Umbilical cord (tissue), 2 donors: Measurements from ENCODE around the gene SPEN. TPM values are rescaled to one million over a fixed set of nuclear protein-coding genes. Genes with fewer than 3 reads are reported as not detected.

ENCODE experiments used
- DNase-seq: peaks from one replicate; pipeline ENCODE4 v3.0.0-alpha.2; 2015; ENCODE audit warnings: low spot score
- total RNA-seq: library from RNA; depleted of rRNA; stranded (reverse); fragments of >200 nt; gene quantifications from one replicate; pipeline ENCODE4 v1.2.3, GENCODE V29; 2014; ENCODE audit warnings: low replicate concordance; ENCODE audit not compliant: insufficient read depth

Gene SPEN
- total RNA-seq, 1 donor from 2014 or later, result 23.1 TPM

DNA sequence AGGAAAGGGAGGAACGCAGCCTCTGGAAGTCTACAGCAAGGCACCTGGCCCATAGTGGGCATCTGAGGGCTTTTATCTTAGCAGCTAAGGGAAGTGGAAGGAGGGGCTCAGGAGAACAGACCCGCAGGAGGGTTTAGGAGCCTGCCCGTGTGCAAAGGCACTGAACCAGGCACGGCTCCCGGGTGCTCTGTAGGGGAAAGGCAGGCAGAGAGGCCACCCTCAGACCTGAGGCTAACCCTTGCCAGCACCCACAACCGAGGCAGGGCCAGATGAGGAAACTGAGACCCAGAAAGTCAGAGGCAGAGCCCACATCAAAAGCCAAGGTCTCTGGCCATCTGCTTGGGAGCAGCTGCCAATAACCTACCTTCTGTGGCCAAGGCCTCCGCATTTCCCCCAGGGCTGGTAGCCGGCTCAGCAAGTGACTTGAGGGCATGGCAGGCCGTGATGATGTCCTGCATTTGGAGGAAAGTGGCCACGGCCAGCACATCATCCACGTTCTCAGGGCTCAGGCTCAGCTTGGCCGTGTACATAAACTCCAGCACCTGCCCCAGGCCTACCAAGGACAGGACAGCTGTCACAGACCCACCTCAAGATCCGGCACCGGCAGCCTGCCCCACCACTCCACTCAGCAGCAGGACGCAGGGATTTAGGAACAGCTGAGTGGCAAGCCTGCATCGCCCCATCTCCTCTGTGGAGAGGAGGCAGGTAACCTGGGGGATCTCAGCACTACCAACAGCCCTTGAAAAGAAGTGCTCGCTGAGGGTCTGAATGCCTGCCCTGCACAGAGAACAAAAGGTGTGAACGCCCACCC, 99.3 kb downstream of the SPEN start:
- no peak for DNase-seq

DNA sequence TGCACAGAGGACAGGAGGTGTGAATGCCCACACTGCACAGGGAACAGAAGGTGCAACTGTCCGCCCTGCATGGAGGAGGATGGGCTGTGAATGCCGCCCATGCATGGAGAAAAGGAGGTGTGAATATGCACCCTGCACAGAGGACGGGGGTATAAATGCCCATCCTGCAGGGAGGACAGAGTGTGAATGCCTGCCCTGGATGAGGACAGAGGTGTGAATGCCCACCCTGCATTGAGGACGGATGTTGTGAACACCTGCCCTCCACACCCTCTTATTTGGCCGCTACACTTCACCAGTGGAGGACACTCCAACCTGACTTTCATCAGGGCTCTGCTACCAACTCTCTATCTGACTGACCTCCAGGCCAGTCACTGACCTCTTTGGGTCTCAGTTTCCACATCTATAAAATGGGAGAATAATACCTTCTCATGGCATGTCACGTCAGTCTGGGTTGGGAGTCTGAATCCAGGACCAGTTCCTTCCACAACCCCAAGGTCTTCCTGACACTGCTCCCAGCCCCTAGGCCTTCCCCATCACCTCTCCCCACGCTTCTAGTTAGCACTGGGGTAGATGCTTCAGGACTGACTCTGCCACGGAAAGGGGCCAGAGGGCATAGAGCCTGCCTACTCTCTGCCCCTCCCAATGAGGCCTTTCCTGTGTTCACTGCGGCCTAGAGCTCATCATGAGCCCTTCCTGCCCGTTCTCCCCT, 100.0 kb downstream of the SPEN start:
- DNase-seq, result no peak

- DNase-seq, result no peak
These were observed 100.6 kb downstream of the SPEN start for GRCh38 chr1:15948091-15948591.

DNA sequence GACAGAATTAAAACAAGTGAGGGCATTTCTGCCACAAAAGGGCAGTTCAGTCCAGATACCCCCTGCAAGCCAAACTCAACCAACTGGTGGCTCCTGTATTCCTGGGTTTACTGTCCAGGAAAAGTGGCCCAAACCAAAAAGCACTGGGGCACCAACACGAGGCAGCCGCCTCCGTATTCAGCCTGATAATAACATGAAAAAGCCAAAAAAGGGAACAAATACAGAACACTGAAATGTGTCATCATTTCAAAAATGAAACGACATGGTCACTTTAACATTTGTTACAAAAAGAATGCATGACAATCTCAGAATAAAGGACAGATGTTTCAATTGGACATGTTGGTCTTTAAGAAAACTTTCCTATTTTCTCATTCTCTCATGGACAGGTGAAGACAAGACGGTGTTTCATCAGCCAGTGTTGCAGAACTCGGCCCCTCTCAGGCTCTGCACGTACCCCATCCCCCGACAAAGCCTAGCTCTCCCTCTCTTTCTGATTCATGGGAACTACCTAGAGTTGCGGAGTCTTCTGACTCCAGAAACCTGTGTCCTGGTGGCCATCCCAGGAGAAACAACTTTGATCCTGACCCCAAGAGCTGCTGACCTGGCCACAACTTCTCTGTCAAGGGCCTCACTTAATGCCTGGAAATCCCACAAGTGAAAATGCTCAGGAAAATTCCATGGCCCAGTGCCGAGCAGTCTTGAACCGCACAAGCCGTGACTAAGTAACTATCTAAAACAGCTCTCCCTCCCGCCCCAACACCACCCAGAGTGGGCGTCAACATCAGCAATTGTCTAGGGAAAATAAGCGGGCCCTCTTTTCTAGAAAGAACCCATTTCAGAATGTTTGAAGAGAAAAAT, 101.3 kb downstream of the SPEN start:
- peak; percentile 91 for DNase-seq

GRCh38 chr1:15949453-15950245, 102.1 kb downstream of the SPEN start:
- peak; percentile 86 for DNase-seq

- no peak for DNase-seq
These were observed 102.8 kb downstream of the SPEN start for GRCh38 chr1:15950302-15950701.

DNA sequence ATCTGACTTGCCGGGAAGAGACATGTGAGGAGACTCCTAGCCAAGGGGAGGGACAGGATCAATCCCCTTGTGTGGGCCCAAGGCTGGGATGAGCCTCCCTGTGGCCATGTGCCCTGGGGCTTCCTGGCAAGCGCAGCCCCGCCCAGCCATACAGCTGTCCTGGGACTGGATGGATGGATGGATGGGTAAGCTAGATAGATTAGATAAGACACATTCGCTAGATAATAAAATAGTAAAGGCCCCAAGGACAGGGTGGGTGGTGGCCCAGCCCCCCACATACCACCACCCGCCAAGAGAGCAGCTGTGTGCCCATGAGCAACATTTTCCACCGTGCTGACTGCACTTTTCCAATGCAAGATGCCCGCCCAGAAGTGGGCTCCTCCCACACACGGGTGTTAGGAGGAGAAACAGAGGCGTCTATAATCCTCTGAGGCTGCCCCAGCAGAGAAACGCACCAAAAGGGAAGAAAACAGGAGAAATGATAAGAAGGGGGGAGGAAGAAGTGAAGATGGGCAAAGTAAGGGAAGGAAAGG, 103.3 kb downstream of the SPEN start:
- peak; percentile 82 for DNase-seq

DNA sequence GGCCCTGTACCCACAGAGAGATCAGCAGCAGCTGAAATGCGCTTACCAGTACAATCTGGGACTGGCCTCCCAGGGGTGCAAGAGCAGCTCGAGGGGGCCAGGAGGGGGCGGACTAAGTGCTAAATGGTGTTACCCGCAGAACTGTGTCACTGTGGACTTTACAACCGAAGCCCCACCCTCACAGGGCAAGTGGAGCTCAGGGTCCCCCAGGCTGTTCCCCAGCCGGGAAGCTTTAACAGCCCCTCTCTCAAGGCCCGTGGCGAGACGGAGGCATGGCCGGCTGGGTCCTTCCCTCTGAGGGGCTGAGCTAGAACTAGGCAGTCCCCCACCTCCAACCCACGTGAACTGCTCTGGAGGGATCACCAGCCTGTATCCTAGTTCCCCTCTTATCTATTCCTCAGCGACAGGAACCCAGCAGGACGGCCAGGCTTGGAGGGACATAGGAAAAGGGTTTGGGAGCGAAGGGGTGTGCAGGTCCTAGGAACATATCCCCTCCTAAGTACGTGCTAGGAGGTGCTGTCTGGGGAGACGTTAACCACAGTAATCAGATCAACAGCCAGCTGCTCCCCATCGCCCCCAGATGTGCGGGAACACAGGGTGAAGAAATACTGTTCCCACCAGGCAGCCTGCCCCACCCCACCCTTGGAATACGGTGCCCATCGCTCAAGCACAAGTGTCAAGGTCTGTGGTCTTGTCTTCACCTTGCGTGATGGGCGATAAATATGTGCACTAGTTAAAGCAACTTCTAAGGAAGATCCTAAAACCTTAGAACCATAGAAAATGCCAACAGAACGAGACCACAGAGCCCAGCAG, 104.0 kb downstream of the SPEN start:
- peak; percentile 60 for DNase-seq

GRCh38 chr1:15952317-15953258, 105.1 kb downstream of the SPEN start:
- peak; percentile 42 for DNase-seq

DNA sequence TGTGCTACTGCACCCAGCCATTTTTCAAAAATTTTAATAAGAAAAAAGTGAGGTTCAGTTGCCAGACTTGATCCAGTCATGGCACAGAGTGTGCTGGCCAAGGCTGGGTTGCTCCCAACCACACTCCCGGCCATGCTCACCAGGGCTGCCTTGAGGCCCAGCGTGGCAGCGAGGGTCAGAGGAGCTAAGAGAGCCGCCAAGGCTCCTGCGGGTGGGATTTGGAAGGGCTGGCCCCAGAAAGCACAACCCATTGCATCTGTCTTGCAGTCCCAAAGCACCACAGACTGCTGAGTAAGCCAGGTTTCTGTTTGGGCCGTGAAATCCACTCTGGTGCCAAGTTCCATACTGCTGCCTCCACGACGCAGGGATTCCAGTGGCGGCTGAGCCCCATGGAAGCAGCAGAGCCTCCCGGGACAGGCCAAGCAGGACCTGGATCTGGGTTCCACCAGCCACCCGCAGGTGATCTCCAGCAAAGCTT, 105.8 kb downstream of the SPEN start:
- DNase-seq, result no peak

DNA sequence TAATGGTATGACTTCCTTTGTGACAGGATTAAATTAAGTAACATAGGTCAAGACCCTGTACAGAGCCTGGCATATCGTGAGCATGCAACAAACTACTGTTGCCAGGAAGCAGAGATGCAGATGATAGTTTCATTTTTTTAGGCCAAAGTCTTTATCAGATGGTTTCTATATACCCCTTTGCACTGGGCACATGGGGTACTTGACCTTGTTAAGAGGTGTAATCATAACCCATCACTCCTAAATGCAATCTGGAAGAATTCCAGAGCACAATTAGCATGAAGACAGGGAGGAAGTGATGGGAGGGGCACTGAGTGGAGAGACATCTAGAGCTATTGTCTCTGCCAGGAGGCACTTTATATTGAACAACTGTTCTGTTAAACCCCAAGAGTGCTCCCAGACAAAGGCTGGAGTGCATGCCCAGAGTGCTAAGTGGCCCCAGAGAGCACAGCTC, 106.3 kb downstream of the SPEN start:
- DNase-seq, result no peak

- no peak for DNase-seq
These were observed 106.8 kb downstream of the SPEN start for GRCh38 chr1:15954316-15954715.

DNA sequence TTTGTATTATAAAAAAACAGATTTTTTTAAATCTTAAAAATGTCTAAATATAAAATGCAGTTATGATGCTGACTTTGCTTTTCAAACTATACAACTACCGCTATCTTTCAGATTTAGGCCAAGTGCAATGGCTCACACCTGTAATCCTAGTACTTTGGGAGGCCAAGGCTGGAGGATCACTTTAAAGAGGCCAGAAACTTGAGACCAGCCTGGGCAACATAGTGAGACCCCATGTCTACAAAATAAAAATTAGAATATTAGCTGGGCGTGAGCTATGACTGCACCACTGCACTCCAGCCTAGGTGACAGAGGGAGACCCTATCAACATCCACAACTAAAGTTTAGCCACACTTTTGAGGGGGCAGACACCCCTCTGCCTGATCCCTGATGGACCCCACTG, 108.0 kb downstream of the SPEN start:
- DNase-seq, result no peak

- DNase-seq, result peak; percentile 24
These were observed 108.6 kb downstream of the SPEN start for GRCh38 chr1:15956150-15956549.

DNA sequence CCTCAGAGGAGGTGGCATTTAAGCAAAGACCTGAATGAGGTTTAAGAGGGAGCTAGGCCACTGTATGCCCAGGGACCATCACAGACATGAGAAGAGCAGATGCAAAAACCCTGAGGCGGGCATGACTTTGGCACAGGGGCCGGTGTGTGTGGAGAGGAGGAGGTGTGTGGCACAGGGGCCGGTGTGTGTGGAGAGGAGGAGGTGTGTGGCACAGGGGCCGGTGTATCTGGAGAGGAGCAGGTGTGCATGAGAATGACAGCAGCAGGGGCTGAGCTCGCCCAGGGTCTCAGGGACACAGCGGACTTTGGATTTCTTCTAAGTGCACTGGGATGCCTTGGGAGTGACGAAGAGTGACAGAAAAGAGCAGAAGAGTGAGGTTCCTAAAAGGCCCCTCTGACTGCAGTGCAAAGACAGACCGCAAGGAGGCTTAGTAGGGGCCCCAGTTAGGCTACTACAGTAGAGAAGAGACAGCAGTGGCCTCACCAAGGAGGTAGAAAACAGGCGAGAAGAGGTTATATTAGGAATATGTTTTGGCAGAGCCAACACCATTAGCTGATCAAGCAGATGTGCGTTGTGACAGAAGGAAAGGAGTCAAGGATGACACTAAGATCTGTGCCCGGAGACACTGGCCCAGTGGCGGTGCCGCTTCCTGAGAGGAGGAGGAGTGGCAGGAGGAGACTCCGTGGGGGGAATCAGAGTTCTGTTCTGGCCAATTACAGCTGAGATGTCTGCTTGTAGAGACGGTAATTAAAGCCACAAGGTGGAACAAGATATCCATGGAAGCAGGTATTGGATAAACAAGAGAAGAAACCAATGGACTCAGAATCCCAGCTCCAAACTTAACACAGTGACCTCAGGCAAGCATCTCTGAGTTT, 110.0 kb downstream of the SPEN start:
- no peak for DNase-seq

- DNase-seq, result no peak
These were observed 110.6 kb downstream of the SPEN start for GRCh38 chr1:15958111-15958510.

GRCh38 chr1:15958793-15959192, 111.3 kb downstream of the SPEN start:
- no peak for DNase-seq

- DNase-seq, result no peak
These were observed 111.9 kb downstream of the SPEN start for GRCh38 chr1:15959424-15959823.
